GM21526 (cell line): ENCODE measurements around the gene ZNF561.
"Not testable (repeated sequence)": the region's sequence is repeated elsewhere in the genome, so short reads cannot be mapped to it uniquely, and the experiment has no call there.

ENCODE experiments used
- ATAC-seq: cut with Tn5 transposase; IDR thresholded peaks from one replicate; pipeline ENCODE4 v1.9.1; 2021; ENCODE audit warnings: moderate library complexity; ENCODE audit not compliant: unreplicated experiment, low FRiP score

Gene ZNF561

DNA sequence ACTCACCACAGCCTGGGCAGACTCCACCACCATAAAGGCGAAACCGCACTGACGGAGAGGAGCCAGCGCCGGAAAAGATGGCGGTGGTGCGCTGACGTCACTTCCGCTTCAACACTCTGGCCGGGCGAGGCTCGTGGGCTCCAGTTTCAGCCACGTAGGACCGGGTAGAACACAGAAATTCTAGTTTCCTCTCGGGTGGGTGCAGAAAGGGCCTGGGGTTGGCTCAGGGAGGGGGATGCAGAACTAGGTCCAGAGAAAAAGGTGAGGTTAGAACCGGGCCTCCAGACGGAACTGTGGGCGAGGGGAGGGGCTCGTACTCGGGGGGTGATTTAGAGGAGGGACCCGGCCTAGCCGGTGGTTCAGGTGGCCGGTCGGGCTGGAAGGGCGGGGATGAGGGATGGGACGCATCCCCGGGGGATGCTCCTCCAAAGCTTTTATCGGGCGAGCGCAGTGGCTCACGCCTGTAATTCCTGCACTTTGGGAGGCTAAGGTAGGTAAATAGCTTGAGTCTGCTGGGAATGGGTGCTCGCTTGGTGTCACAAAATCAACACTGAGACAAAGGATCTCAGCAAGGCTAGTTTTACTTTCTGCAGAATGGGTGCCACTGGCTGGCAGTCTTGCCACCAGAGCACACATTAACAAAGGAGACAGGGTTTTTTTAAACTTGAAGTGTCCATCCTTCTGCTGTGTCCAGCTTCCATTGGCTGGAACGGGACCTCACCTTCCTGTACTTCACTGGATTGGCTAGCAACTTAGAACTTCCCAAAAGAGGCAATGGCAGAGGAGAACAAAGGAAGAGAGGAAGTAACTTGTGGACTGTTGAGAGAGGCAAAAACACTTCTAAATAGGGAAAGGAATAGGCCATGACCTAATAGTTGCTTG, at the start of gene ZNF561:
Gene ZNF561, minus strand, starts transcription at position 77 of the 882 bp plus-strand sequence. CDS start 1,776 bp downstream, outside the sequence.
- peak; percentile 72 for ATAC-seq

DNA sequence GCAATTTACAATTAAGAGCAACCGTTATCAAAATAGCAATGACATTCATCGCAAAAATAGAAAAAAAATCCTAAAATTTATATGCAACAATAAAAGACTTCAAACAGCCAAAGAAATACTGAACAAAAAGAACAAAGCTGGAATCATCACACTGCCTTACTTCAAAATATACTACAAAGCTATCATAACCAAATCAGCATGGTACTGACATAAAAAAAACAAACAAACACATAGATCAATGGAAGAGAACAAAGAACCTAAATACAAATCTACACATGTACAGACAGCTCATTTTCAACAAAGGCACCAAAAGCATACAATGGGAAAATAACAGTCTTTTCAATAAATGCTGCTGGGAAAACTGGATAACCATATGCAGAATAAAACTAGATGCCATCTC, 47.5 kb upstream of the ZNF561 start:
- no peak for ATAC-seq

DNA sequence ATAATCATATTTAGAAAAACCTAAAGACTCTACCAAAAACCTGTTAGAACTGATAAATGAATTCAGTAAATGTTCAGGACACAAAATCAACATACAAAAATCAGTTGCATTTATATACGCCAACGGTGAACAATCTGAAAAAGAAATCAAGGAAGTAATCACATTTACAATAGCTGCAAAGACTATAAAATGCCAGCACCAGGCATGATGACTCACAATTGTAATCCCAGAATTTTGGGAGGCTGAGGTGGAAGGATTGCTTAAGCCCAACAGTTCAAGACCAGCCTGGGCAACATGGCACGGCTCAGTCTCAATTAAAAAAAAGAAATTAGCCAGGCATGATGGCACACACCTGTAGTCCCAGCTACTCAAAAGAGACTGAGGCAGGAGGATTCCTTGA, 46.9 kb upstream of the ZNF561 start:
- ATAC-seq: no peak

DNA sequence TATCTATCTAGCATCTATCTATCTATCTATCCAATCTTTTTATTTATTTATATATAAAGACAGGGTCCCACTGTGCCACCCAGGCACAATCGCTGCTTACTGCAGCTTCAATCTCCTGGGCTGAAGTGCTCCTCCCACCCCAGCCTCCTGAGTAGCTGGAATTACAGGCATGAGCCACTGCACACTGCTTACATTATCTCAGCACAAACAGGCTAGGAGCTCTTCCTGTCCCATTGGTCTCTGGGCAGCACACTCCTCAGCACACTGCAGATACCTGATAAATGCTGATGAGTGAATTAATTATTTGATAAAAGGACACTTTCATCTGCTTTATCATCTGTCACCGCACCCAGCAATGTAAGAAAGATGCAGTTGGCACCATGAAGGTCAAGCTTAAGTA, 37.7 kb upstream of the ZNF561 start:
- ATAC-seq: no peak

DNA sequence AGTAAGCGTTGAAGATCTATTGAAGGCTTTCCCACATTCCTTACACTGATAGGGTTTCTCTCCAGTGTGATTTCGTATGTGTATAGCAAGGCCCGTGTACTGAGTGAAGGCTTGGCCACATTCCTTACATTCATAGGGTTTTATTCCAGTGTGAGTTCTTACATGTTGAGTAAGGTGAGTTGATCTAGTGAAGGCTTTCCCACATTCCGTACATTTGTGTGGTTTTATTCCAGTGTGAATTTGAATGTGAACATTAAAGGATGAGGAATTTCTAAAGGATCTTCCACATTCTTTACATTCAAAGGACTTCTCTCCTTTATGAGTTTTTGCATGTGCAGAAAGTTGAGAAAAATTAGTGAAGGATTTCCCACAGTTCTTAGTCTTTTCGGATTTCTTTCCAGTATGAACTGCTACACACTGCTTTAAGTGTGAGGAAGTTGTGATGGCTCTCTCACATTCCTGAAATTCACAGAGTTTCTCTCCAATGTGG, 32.1 kb upstream of the ZNF561 start:
- not testable (repeated sequence) for ATAC-seq

DNA sequence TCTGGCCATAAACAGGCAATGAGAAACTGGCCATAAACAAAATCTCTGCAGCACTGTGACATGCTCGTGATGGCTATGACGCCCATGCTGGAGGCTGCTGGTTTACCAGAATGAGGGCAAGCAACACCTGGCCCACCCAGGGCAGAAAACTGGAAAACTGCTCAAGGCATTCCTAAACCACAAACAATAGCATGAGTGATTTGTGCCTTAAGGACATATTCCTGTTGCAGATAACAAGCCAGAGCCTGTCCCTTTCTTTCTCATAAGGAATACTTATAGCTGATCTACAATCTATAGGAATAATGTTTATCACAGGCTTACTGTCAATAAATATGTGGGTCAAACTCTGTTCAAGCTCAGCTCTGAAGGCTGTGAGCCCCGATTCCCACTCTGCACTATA, 30.4 kb upstream of the ZNF561 start:
- ATAC-seq: not testable (repeated sequence)

DNA sequence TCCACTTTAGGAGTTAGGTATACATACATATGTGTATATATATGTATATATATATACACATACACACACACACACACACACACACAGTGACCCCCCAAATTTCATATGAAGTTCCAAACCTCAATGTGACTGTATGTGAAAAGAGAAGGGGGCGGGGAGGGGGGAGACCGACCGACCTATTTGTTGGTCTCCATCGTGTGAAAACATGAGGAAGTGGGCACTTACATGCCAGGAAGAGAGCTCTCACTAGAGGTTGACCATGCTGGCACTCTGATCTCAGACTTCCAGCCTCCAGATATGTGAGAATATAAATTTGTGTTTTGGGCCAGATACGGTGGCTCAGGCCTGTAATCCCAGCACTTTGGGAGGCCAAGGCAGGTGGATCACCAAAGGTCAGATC, 29.3 kb upstream of the ZNF561 start:
- ATAC-seq: no peak

DNA sequence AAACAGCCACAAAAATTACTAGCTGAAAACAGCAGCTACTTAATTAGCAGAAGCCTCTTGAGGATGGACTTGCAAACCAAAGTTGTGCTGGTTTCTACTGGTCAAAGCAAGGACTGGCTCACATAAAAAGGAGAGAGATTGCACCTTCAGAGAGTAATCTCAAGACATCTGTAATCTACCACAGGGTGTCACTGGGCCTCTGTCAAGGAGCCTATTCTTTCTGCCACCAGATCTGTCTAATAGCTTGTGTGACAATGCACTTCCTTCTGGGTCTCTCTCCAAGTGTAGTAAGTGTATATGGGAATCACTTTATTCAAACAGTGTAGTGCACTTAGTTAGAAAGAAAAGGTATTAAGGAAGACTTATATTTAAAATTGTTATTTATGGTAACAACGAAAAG, 24.4 kb upstream of the ZNF561 start:
- ATAC-seq: no peak

DNA sequence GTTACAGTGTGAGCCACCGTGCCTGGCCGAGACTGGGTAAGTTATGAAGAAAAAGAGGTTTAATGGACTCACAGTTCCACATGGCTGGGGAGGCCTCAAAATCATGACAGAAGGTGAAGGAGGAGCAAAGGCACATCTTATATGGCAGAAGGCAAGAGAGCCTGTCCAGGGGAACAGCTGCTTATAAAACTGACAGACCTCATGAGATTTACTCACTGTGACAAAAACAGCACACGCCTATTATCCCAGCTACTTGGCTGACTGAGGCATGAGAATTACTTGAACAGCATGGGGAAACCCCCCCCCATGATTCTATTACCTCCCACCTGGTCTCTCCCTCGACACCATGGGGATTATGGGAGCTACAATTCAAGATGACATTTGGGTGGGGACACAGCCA, 23.4 kb upstream of the ZNF561 start:
- ATAC-seq: no peak

DNA sequence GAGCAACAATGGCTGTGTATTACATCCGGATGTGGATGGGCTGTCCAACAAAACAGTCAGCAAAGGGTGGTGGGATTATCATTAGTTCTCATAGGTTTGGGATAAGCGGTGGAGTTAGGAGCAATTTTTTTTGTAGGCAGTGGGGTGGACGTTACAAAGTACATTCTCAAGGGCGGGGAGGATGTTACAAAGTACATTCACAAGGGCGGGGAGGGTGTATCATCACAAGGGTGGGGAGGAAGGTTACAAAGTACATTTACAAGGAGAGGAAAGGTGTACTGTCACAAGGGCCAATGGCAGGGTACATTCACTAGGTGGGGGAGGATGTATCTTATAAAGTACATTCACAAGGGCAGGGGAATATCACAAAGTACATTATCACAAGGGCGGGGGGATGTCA, 20.8 kb upstream of the ZNF561 start:
- ATAC-seq: no peak

DNA sequence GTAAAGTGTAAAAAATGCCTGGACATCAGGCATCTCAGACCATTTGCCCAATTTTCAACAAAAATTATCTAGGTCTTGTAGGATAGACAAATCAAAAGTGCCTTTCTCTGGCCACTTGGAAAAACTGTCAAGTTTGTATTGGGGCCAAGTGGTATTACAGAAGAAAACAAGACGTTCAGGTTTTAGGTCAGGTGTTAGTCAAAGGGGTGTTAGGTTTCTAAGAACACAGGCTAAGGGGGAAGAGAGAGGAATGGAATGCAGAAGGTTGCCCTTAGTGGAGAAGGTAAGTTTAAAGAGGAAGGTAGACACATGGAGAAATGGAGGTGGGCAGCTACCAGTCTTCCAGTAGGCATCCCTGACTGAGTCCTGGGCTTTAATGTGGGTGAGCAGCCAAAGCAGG, 19.9 kb upstream of the ZNF561 start:
- ATAC-seq: no peak

DNA sequence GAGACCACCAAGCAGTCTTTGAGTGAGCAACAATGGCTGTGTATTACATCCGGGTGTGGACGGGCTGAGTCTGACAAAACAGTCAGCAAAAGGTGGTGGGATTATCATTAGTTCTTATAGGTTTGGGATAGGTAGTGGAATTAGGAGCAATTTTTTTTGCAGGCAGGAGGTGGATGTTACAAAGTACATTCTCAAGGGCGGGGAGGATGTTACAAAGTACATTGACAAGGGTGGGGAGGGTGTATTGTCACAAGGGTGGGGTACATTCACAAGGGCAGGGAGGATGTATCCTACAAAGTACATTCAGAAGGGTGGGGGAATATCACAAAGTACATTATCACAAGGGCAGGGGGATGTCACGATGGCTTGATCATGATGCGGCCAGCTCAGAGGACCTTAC, 15.0 kb upstream of the ZNF561 start:
- no peak for ATAC-seq

DNA sequence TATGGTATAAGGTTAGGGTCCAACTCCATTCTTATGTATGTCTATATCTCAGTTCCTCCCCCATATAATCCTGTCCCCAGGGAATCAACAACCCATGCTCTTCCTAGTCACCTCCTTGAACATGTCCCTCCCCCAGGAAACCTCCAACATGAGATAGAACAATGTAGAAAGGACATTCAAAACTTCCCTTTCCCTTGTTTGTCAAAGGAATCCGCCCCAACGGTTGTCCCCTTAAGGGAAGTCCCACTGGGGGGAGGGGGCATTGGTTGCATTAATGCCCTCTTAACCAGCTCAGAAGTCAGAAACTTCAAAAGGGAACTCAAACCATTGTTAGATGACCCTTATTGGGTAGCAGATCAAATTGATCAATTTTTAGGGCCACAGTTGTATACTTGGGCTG, 6.8 kb upstream of the ZNF561 start:
- no peak for ATAC-seq

DNA sequence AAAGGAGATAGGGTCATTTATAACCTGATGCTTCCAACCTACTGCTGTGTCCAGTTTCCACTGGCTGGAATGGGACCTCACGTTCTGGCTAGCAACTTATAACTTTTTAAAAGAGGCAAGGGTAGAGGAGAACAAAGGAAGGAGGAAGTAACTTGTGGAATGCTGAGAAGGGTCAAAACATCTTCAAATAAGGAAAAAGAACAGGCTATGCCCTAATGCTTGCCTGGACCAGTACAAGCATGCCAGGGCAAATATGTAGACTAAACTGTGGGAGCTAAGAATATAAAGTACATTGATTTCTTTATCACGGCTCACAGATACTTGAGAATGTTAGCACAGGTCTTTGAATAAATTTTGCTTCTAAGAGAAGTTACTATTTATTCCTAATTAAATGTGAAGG, 1.5 kb upstream of the ZNF561 start:
- no peak for ATAC-seq

DNA sequence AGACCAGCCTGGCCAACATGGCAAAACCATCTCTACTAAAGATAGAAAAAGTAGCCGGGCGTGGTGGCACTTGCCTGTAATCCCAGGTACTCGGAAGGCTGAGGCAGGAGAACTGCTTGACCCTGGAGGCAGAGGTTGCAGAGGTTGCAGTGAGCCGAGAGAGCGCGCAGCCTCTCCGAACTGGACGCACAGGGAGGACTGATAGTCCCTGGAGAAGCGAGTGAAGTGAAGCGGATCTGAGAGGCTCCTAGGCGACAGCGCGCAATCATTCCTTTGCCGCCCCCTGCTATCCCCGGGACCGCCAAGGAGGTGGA, 233 bp downstream of the ZNF561 start:
- ATAC-seq: peak; percentile 15

DNA sequence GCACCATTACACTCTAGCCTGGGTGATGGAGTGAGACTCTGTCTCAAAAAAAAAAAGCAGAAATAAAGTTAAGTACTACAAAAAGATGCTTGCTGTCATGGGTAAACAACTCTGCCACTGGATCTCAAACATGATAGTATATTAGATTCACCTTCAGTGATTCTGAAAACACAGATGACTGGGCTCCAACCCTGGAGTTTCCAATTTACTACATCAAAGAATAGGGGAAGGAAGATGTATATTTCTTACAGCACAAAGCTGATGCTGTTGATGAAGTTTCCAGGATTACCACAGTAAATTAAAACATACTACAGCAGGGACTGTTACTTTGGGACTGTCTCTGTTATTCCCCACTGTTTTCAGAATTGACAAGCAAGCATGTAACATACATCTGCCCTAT, 5.2 kb downstream of the ZNF561 start:
- ATAC-seq: no peak

DNA sequence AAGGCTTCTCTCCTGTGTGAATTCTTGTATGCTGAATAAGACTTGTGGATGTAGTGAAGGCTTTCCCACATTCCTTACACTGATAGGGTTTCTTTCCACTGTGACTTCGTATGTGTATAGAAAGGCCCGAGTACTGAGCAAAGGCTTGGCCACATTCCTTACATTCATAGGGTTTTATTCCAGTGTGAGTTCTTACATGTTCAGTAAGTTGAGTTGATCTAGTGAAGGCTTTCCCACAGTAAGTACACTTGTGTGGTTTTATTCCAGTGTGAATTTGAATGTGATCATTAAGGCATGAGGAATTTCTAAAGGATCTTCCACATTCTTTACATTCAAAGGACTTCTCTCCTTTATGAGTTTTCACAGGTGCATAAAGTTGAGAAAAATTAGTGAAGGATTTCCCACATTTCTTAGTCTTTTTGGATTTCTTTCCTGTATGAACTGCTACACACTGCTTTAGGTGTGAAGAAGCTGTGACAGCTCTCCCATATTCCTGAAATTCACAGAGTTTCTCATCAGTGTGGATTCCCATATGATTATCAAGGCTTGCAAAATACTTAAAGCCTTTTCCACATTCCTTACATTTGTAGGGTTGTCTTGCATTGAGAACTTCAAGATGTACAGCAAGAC, 10.4 kb downstream of the ZNF561 start:
- no peak for ATAC-seq

DNA sequence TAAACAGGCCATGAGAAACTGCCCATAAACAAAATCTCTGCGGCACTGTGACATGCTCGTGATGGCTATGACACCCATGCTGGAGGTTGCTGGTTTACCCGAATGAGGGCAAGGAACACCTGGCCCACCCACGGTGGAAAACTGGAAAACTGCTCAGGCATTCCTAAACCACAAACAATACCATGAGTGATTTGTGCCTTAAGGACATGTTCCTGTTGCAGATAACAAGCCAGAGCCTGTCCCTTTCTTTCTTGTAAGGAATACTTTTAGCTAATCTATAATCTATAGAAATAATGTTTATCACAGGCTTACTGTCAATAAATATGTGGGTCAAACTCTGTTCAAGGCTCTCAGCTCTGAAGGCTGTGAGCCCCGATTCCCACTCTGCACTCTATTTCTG, 12.1 kb downstream of the ZNF561 start:
- no peak for ATAC-seq

DNA sequence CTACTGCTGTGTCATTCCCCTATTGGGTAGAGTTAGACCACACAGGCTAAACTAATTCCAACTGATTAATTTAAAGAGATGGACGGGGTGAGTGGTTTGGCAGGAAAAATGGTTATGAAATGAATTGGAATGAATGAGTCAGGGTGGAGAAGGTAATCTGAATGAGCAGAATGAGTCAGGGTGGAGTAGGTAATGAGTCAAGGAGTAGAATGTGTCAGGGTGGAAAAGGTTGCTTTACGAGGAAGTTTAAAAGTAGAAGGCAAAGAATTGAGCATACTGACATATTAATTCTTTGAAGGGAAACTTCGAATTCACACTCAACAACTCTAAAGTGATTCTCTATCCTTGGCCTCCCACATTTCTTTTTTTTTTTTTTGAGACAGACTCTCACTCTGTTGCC, 24.0 kb downstream of the ZNF561 start:
- ATAC-seq: no peak

DNA sequence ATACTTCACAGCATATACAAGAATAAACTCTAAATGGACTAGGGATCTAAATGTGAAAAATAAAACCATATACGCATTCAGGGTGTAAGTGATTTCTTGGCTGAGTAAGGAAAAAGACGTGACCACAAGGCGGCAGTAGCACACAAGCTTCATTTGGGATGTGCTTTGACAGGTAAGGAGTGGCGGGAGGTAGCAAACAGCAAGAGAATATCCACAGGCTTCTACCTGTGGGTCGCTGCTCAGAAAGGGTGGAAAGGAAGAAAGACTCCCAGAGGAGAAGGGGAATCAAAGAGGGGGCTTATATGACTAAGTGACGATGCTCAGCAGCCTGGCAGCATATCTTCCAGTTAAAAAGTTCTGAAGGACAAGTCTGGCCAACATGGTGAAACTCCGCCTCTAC, 34.3 kb downstream of the ZNF561 start:
- ATAC-seq: no peak

DNA sequence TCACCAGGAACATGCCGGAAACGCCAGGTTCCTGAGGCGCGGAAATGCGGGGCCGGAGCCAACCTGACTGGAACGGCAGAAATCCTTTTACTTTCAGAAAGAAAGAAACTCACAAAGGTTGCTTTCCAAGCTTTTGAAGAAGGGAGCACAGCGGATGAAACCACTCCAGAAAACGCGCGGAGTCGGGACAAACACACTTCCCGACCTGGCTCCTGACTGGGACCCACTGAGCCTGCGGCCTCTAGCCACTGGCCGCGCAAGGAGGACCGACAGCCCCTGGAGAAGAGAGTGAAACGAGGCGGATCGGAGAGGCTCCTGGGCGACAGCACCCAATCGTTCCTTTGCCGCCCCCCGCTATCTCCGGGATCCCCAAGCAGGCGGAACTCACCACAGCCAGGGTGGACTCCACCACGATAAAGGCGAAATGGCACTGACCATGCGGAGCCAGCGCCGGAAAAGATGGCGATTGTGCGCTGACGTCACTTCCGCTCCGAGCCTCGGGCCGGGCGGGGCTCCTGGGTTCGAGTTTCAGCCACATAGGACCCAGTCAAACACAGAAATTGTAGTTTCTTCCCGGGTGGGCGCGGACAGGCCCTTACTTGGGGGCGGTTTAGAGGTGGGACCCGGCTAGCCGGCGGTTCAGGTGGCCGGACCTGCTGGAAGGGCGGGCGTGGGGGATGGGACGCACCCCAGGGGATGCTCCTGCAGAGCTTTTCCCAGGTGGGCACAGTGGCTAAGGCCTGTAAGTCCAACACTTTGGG, 36.8 kb downstream of the ZNF561 start, which contains the start of gene ZNF121:
Gene ZNF121, minus strand, starts transcription at position 432 of the 761 bp plus-strand sequence. CDS start 16,407 bp downstream, outside the sequence.
- peak; percentile 70 for ATAC-seq
